HUES64 (cell line): ENCODE data around the gene PCGF2.

Experiments used
- H3K27ac ChIP-seq: 2 replicates; pipeline ENCODE4 v1.7.0; 2013; ENCODE audit warnings: low read depth, low read length, inconsistent platforms
- H3K27me3 ChIP-seq: 2 replicates; pipeline ENCODE4 v1.6.1; 2013; ENCODE audit warnings: mild to moderate bottlenecking, low read length; ENCODE audit not compliant: insufficient read depth
- H3K36me3 ChIP-seq: 2 replicates; pipeline ENCODE4 v1.6.1; 2013; ENCODE audit warnings: mild to moderate bottlenecking, low read length; ENCODE audit not compliant: insufficient read depth
- H3K4me1 ChIP-seq: 2 replicates; pipeline ENCODE4 v1.6.1; 2013; ENCODE audit warnings: mild to moderate bottlenecking, low read length, moderate library complexity; ENCODE audit not compliant: insufficient read depth
- H3K4me3 ChIP-seq: 2 replicates; pipeline ENCODE4 v1.5.1; 2013; ENCODE audit warnings: mild to moderate bottlenecking, low read length, moderate library complexity
- H3K9ac ChIP-seq: 2 replicates; pipeline ENCODE4 v1.6.1; 2013; ENCODE audit warnings: mild to moderate bottlenecking, low read depth, low read length
- H3K9me3 ChIP-seq: 2 replicates; pipeline ENCODE4 v1.6.1; 2013; ENCODE audit warnings: low read depth, low read length; ENCODE audit not compliant: insufficient read depth
- WGBS: fragments of 150-250, 120-280 bp; methylation state at CpG from one replicate; pipeline ENCODE4 v1.1.7; 2013; ENCODE audit warnings: missing lambda C conversion rate; 5-methylcytosine and 5-hydroxymethylcytosine counted together

Gene PCGF2

GRCh38 chr17:38779965-38780752, 32.0 kb upstream of the PCGF2 start:
- 96% methylated on average over 23 of the region's 23 CpGs for WGBS
- Histone ChIP-seq H3K27me3 (no peaks in the 10 kb centered on the region), H3K4me1 (no peaks in the 10 kb centered on the region), H3K4me3 (no peak overlapping the region), H3K27ac (no peak overlapping the region), H3K36me3 (peaks cover 93% of the 10 kb centered on the region), H3K9ac (no peak overlapping the region), H3K9me3 (no peaks in the 10 kb centered on the region)

- Histone ChIP-seq H3K27me3 (no peaks in the 10 kb centered on the region), H3K4me3 (no peak overlapping the region), H3K36me3 (peaks cover 94% of the 10 kb centered on the region), H3K9me3 (no peaks in the 10 kb centered on the region), H3K4me1 (no peaks in the 10 kb centered on the region), H3K27ac (no peak overlapping the region), H3K9ac (no peak overlapping the region)
- WGBS, result 81% methylated on average over 7 of the region's 7 CpGs
Measured at GRCh38 chr17:38777641-38778250, 29.6 kb upstream of the PCGF2 start.

- H3K36me3 ChIP-seq, result peaks cover 93% of the 10 kb centered on the region
Measured at GRCh38 chr17:38773258-38773657, 25.1 kb upstream of the PCGF2 start.

GRCh38 chr17:38768417-38768816, 20.3 kb upstream of the PCGF2 start:
- Histone ChIP-seq H3K36me3 (peaks cover 98% of the 10 kb centered on the region), H3K4me1 (no peaks in the 10 kb centered on the region), H3K9ac (0 out of 2 replicates have a peak overlapping the region, but pooled peaks have one; percentile 17), H3K4me3 (no peak overlapping the region), H3K27ac (no peak overlapping the region), H3K9me3 (no peaks in the 10 kb centered on the region), H3K27me3 (no peaks in the 10 kb centered on the region)
- whole genome bisulfite sequencing, result 93% methylated on average over 6 of the region's 6 CpGs

More at GRCh38 chr17:38773258-38773657, 25.1 kb upstream of the PCGF2 start:
- Histone ChIP-seq H3K27ac (no peak overlapping the region), H3K4me1 (no peaks in the 10 kb centered on the region), H3K4me3 (no peak overlapping the region), H3K27me3 (no peaks in the 10 kb centered on the region), H3K9me3 (no peaks in the 10 kb centered on the region), H3K9ac (no peak overlapping the region)

GRCh38 chr17:38766341-38766740, 18.2 kb upstream of the PCGF2 start:
- H3K9ac ChIP-seq, result no peak overlapping the region
- no peaks in the 10 kb centered on the region for H3K27me3 ChIP-seq
- H3K27ac ChIP-seq, result no peak overlapping the region
- no peaks in the 10 kb centered on the region for H3K4me1 ChIP-seq
- WGBS, result 93% methylated on average over 5 of the region's 5 CpGs
- no peak overlapping the region for H3K4me3 ChIP-seq
- H3K36me3 ChIP-seq, result peaks cover 96% of the 10 kb centered on the region
- H3K9me3 ChIP-seq, result no peaks in the 10 kb centered on the region

GRCh38 chr17:38762231-38762630, 14.1 kb upstream of the PCGF2 start:
- Histone ChIP-seq H3K27ac (no peak overlapping the region), H3K9ac (no peak overlapping the region), H3K36me3 (peaks cover 88% of the 10 kb centered on the region), H3K4me1 (no peaks in the 10 kb centered on the region), H3K4me3 (no peak overlapping the region), H3K27me3 (no peaks in the 10 kb centered on the region), H3K9me3 (no peaks in the 10 kb centered on the region)
- 91% methylated on average over 2 of the region's 3 CpGs for WGBS

GRCh38 chr17:38761612-38762011, 13.5 kb upstream of the PCGF2 start:
- Histone ChIP-seq H3K4me1 (no peaks in the 10 kb centered on the region), H3K27me3 (no peaks in the 10 kb centered on the region), H3K36me3 (peaks cover 85% of the 10 kb centered on the region), H3K4me3 (no peak overlapping the region), H3K27ac (no peak overlapping the region), H3K9me3 (no peaks in the 10 kb centered on the region), H3K9ac (no peak overlapping the region)
- WGBS, result 79% methylated on average over 4 of the region's 4 CpGs

- Histone ChIP-seq H3K4me1 (0 out of 2 replicates have a peak, but pooled peaks cover 4% of the 10 kb centered on the region), H3K4me3 (peak overlapping the region; percentile 91), H3K9ac (peak overlapping the region; percentile 84), H3K27ac (peak overlapping the region; percentile 25), H3K36me3 (peaks cover 32% of the 10 kb centered on the region), H3K9me3 (no peaks in the 10 kb centered on the region), H3K27me3 (peaks cover 6% of the 10 kb centered on the region; the same call in 1 of the 2 replicates)
- WGBS, result 11% methylated on average over 22 of the region's 22 CpGs
Measured at GRCh38 chr17:38753071-38753506, 5.0 kb upstream of the PCGF2 start.

GRCh38 chr17:38752308-38753070, 4.4 kb upstream of the PCGF2 start, which contains the start of gene PSMB3:
Gene PSMB3 (plus strand): TSS chr17:38752741. CDS start chr17:38752827, 86 bp downstream.
- H3K9ac ChIP-seq, result peak within 1 kb of the TSS; percentile 89
- H3K27ac ChIP-seq, result peak within 1 kb of the TSS; percentile 85
- under 1% methylated on average over 44 of the region's 44 CpGs for WGBS
- H3K4me3 ChIP-seq, result peak within 1 kb of the TSS; percentile 91
- peaks cover 27% of the 10 kb centered on the region for H3K36me3 ChIP-seq
- peaks cover 6% of the 10 kb centered on the region; the same call in 1 of the 2 replicates for H3K27me3 ChIP-seq
- 0 out of 2 replicates have a peak, but pooled peaks cover 4% of the 10 kb centered on the region for H3K4me1 ChIP-seq
- no peaks in the 10 kb centered on the region for H3K9me3 ChIP-seq

GRCh38 chr17:38751808-38752307, 3.7 kb upstream of the PCGF2 start:
- H3K4me1 ChIP-seq, result 0 out of 2 replicates have a peak, but pooled peaks cover 4% of the 10 kb centered on the region

More at GRCh38 chr17:38751808-38752307, 3.7 kb upstream of the PCGF2 start:
- Histone ChIP-seq H3K9ac (peak overlapping the region; percentile 89), H3K27ac (peak overlapping the region; percentile 85), H3K9me3 (no peaks in the 10 kb centered on the region), H3K4me3 (peak overlapping the region; percentile 91), H3K27me3 (peaks cover 6% of the 10 kb centered on the region; the same call in 1 of the 2 replicates), H3K36me3 (peaks cover 25% of the 10 kb centered on the region)
- under 1% methylated on average over 44 of the region's 44 CpGs for whole genome bisulfite sequencing
